Coronary artery (tissue), 2 donors: Measurements from ENCODE around the gene OSTN.

Experiments
- DNase-seq: peaks from one replicate; pipeline ENCODE4 v3.0.0-alpha.2; 2017; ENCODE audit warnings: low spot score
- H3K27ac ChIP-seq, 2 donors: fragments of 200-600 bp; sonication (generic); one replicate each; pipeline ENCODE4 v1.5.1; 2016 to 2019
- H3K4me3 ChIP-seq: fragments of 200-600 bp; sonication (generic); 2 replicates; pipeline ENCODE4 v1.5.1; 2016; ENCODE audit warnings: mild to moderate bottlenecking, moderate library complexity
- TF ChIP-seq, protein P1 (sequence below): fragments of 200-600 bp; sonication (generic); IDR thresholded peaks from one replicate; pipeline ENCODE4 v1.5.1; 2019; ENCODE audit warnings: antibody characterized with exemption

The OSTN gene

DNA sequence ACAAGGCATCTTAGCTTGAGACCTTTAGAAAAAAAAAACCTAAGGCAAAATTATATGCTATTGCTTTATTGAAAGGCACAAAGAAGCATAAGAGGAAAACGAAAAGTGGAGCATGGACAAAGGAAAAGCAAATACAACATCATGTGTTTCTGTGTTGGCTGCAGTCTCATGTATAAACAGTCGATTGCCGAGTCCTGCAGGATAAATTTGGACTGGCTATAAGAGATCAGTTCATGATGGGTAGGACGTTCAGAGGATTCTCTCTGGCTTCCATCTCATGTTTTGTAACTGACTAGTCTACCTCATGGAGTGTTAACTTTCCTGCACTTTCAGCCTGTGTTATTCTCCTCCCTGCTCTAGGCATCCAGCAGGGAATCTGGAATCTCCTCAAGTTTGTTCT is 108.3 kb downstream of the OSTN start:
- Histone ChIP-seq H3K27ac (no peak overlapping the region), H3K4me3 (no peak overlapping the region)
- DNase-seq = no peak
- TF ChIP-seq, protein P1, sequence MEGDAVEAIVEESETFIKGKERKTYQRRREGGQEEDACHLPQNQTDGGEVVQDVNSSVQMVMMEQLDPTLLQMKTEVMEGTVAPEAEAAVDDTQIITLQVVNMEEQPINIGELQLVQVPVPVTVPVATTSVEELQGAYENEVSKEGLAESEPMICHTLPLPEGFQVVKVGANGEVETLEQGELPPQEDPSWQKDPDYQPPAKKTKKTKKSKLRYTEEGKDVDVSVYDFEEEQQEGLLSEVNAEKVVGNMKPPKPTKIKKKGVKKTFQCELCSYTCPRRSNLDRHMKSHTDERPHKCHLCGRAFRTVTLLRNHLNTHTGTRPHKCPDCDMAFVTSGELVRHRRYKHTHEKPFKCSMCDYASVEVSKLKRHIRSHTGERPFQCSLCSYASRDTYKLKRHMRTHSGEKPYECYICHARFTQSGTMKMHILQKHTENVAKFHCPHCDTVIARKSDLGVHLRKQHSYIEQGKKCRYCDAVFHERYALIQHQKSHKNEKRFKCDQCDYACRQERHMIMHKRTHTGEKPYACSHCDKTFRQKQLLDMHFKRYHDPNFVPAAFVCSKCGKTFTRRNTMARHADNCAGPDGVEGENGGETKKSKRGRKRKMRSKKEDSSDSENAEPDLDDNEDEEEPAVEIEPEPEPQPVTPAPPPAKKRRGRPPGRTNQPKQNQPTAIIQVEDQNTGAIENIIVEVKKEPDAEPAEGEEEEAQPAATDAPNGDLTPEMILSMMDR = no peak

DNA sequence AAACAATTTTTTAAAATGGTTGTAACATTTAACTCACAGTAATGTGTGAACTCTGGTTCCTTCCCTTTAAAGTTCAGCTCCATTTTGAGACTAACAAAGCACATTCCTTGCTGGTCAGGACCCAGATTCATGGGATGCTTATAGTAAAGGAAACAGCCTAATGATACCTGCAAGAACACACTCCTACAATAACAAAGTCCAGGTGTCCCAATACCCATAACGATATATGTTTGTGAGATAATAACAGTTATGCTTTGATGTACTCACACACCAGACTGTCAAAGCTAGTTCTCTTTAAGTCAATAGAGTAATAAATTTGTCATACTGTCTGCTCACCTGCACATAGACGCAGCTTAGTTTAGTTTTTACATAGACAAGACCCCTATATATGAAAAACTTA is 114.3 kb downstream of the OSTN start:
- TF ChIP-seq, protein P1 = no peak
- DNase-seq = no peak
- no peak overlapping the region for H3K4me3 ChIP-seq
- no peak overlapping the region for H3K27ac ChIP-seq

DNA sequence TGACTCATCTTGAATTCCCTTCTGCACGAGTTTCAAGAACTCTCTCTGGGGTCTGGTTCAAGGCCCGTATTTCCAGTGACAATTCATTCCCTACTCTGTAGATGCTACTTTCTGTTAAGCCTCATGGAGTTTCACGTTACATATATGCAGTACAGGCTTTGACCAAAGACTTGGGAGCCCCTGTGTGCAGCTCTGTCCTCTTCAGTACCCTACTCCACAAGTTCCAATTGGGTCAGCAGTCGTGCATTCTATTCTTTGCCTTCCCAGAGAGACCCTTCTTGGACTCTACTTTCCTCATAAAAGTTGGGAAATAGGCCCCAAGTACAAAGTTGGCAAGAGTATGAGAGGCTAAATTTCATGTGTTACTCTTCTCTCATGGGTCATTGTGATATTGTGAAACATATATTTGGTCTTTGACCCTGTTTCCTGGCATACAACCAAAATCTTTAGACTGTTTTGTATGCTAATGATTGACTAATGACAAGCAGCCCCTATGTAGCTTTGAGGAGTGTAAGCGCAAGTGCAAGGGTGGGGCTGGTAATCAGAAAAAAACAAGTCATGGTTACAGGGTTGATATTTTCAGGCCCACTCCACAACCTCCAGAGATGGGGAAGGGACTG is 115.2 kb downstream of the OSTN start:
- TF ChIP-seq, protein P1 = no peak

More for the DNA sequence above, 115.2 kb downstream of the OSTN start:
- DNase-seq = no peak
- H3K4me3 ChIP-seq = no peak overlapping the region
- no peak overlapping the region for H3K27ac ChIP-seq
